HG03442 (cell line): ENCODE results near the gene FAM107B.
A peak's percentile ranks its signal among the peaks of the same experiment; 100 is the strongest.

Experiments used
- ATAC-seq: cut with Tn5 transposase; IDR thresholded peaks from one replicate; pipeline ENCODE4 v1.9.1; 2021; ENCODE audit warnings: mild to moderate bottlenecking, moderate library complexity; ENCODE audit not compliant: unreplicated experiment

FAM107B gene

GRCh38 chr10:14779001-14779651 is 4.4 kb upstream of the FAM107B start:
- no peak for ATAC-seq

GRCh38 chr10:14776546-14776945 is 1.8 kb upstream of the FAM107B start:
- no peak for ATAC-seq

- no peak for ATAC-seq
These were observed 959 bp upstream of the FAM107B start for GRCh38 chr10:14775656-14776055.

- no peak for ATAC-seq
These were observed 500 bp downstream of the FAM107B start for GRCh38 chr10:14774214-14774580.

GRCh38 chr10:14773551-14774213 is 1.0 kb downstream of the FAM107B start:
- ATAC-seq, result no peak

GRCh38 chr10:14772399-14772798 is 2.3 kb downstream of the FAM107B start:
- ATAC-seq, result no peak

- no peak for ATAC-seq
These were observed 3.8 kb downstream of the FAM107B start for GRCh38 chr10:14770927-14771326.

GRCh38 chr10:14761372-14761771 is 13.3 kb downstream of the FAM107B start:
- no peak for ATAC-seq

GRCh38 chr10:14758994-14759664 is 15.6 kb downstream of the FAM107B start:
- ATAC-seq, result no peak

- ATAC-seq, result no peak
These were observed 16.2 kb downstream of the FAM107B start for GRCh38 chr10:14758451-14758850.

GRCh38 chr10:14757986-14758385 is 16.7 kb downstream of the FAM107B start:
- no peak for ATAC-seq

- ATAC-seq, result no peak
These were observed 17.3 kb downstream of the FAM107B start for GRCh38 chr10:14757394-14757793.

GRCh38 chr10:14753441-14753840 is 21.3 kb downstream of the FAM107B start:
- ATAC-seq, result no peak

GRCh38 chr10:14751921-14752320 is 22.8 kb downstream of the FAM107B start:
- ATAC-seq, result no peak

- ATAC-seq, result no peak
These were observed 23.4 kb downstream of the FAM107B start for GRCh38 chr10:14751014-14751896.

GRCh38 chr10:14749070-14749809 is 25.5 kb downstream of the FAM107B start:
- ATAC-seq, result no peak

GRCh38 chr10:14748441-14748840 is 26.3 kb downstream of the FAM107B start:
- ATAC-seq, result no peak

- ATAC-seq, result peak; percentile 81
These were observed 31.9 kb downstream of the FAM107B start for GRCh38 chr10:14742815-14743214.

GRCh38 chr10:14742382-14742781 is 32.3 kb downstream of the FAM107B start:
- peak; percentile 5 for ATAC-seq

GRCh38 chr10:14740684-14741247 is 33.9 kb downstream of the FAM107B start:
- peak; percentile 45 for ATAC-seq
